ENCODE results near the gene MUC4. TPM values are rescaled to one million over a fixed set of nuclear protein-coding genes. Genes with fewer than 3 reads are reported as not detected.

Gene MUC4
- total RNA-seq, 1 experiment from 2014 or later, result not detected

GRCh38 chr3:195753581-195753980 lies 58.1 kb downstream of the MUC4 start:
- TF ChIP-seq CTCF (conservative IDR thresholded peaks at IDR 0.05; ENCODE audit: low read depth, low read length) (no peak), EZH2phosphoT487 (IDR thresholded peaks at IDR 0.05; ENCODE audit: borderline replicate concordance, low read length) (no peak), EZH2 (IDR thresholded peaks at IDR 0.05; ENCODE audit: low read length, unreplicated experiment) (no peak)
- ChIA-PET CTCF (no interaction called here), POLR2A (ENCODE audit: unreplicated experiment) (no interaction called here)
- H3K27me3 ChIP-seq (ENCODE audit: low read length), result peaks cover 7% of the 10 kb centered on the region; the same call in 1 of the 2 replicates
- no peak overlapping the region for H3K27ac ChIP-seq (ENCODE audit: low read length)
- H4K20me1 ChIP-seq (ENCODE audit: low read length), result no peaks in the 10 kb centered on the region
- no peaks in the 10 kb centered on the region for H3F3A ChIP-seq (ENCODE audit: low read length, unreplicated experiment)
- no peaks in the 10 kb centered on the region for H3K36me3 ChIP-seq (ENCODE audit: low read depth, low read length)
- H3K9me3 ChIP-seq (ENCODE audit: low read length), result no peaks in the 10 kb centered on the region
- no peaks in the 10 kb centered on the region for H3K9me2 ChIP-seq (replicated peaks; ENCODE audit: low read length)
- no peak overlapping the region for H3K4me2 ChIP-seq (ENCODE audit: low read length)
- no peaks in the 10 kb centered on the region for H3K79me2 ChIP-seq (ENCODE audit: low read length)
- H3K4me1 ChIP-seq (ENCODE audit: insufficient read depth, low read length), result no peaks in the 10 kb centered on the region
- no peak overlapping the region for H2AFZ ChIP-seq (ENCODE audit: low read length)
- no TSS peak for BruUV-seq (replicated peaks)
- H3K9ac ChIP-seq (ENCODE audit: low read length), result no peak overlapping the region
- ATAC-seq (no peak), DNase-seq (no peak)
- no peak overlapping the region for H3K4me3 ChIP-seq (ENCODE audit: low read length)
- intact Hi-C loops (cut with micrococcal nuclease), result no loop called here

- ChIA-PET CTCF (no interaction called here), POLR2A (ENCODE audit: unreplicated experiment) (no interaction called here)
- Histone ChIP-seq H3K9me2 (replicated peaks; ENCODE audit: low read length) (no peaks in the 10 kb centered on the region), H4K20me1 (ENCODE audit: low read length) (no peaks in the 10 kb centered on the region), H3K79me2 (ENCODE audit: low read length) (no peaks in the 10 kb centered on the region), H3K36me3 (ENCODE audit: low read depth, low read length) (no peaks in the 10 kb centered on the region), H3K9ac (ENCODE audit: low read length) (no peak overlapping the region), H3F3A (ENCODE audit: low read length, unreplicated experiment) (no peaks in the 10 kb centered on the region), H3K4me1 (ENCODE audit: insufficient read depth, low read length) (no peaks in the 10 kb centered on the region), H3K27me3 (ENCODE audit: low read length) (peaks cover 3% of the 10 kb centered on the region; the same call in 1 of the 2 replicates), H3K9me3 (ENCODE audit: low read length) (no peaks in the 10 kb centered on the region), H3K4me2 (ENCODE audit: low read length) (no peak overlapping the region), H2AFZ (ENCODE audit: low read length) (no peak overlapping the region), H3K27ac (ENCODE audit: low read length) (no peak overlapping the region), H3K4me3 (ENCODE audit: low read length) (no peak overlapping the region)
- no peak for TF ChIP-seq CTCF (conservative IDR thresholded peaks at IDR 0.05; ENCODE audit: low read depth, low read length)
- TF ChIP-seq EZH2 (IDR thresholded peaks at IDR 0.05; ENCODE audit: low read length, unreplicated experiment), result no peak
- TF ChIP-seq EZH2phosphoT487 (IDR thresholded peaks at IDR 0.05; ENCODE audit: borderline replicate concordance, low read length), result no peak
- ATAC-seq (no peak), DNase-seq (no peak)
- intact Hi-C loops (cut with micrococcal nuclease), result no loop called here
- BruUV-seq (replicated peaks), result no TSS peak
Measured at GRCh38 chr3:195752546-195753331, 59.0 kb downstream of the MUC4 start.

- no peaks in the 10 kb centered on the region for H3K9me2 ChIP-seq (replicated peaks; ENCODE audit: low read length)
- BruUV-seq (replicated peaks), result no TSS peak
- no peaks in the 10 kb centered on the region for H3K9me3 ChIP-seq (ENCODE audit: low read length)
- H3K27me3 ChIP-seq (ENCODE audit: low read length), result no peaks in the 10 kb centered on the region
- TF ChIP-seq CTCF (conservative IDR thresholded peaks at IDR 0.05; ENCODE audit: low read depth, low read length) (no peak), EZH2 (IDR thresholded peaks at IDR 0.05; ENCODE audit: low read length, unreplicated experiment) (no peak), EZH2phosphoT487 (IDR thresholded peaks at IDR 0.05; ENCODE audit: borderline replicate concordance, low read length) (no peak)
- intact Hi-C loops (cut with micrococcal nuclease), result no loop called here
- DNase-seq, result no peak
- no peak for ATAC-seq
- no peaks in the 10 kb centered on the region for H3K36me3 ChIP-seq (ENCODE audit: low read depth, low read length)
- POLR2A ChIA-PET (ENCODE audit: unreplicated experiment), result no interaction called here
- no peak overlapping the region for H3K4me3 ChIP-seq (ENCODE audit: low read length)
- H3K27ac ChIP-seq (ENCODE audit: low read length), result no peak overlapping the region
- H3K4me1 ChIP-seq (ENCODE audit: insufficient read depth, low read length), result no peaks in the 10 kb centered on the region
- H3F3A ChIP-seq (ENCODE audit: low read length, unreplicated experiment), result no peaks in the 10 kb centered on the region
- H4K20me1 ChIP-seq (ENCODE audit: low read length), result no peaks in the 10 kb centered on the region
- no peak overlapping the region for H3K4me2 ChIP-seq (ENCODE audit: low read length)
- no peak overlapping the region for H3K9ac ChIP-seq (ENCODE audit: low read length)
- H3K79me2 ChIP-seq (ENCODE audit: low read length), result no peaks in the 10 kb centered on the region
- CTCF ChIA-PET, result no interaction called here
- no peak overlapping the region for H2AFZ ChIP-seq (ENCODE audit: low read length)
Measured at GRCh38 chr3:195752066-195752465, 59.7 kb downstream of the MUC4 start.
